GM23338 (cell line): Measurements from ENCODE around the gene NHS. TPM values are rescaled to one million over a fixed set of nuclear protein-coding genes. Genes with fewer than 3 reads are reported as not detected.

ENCODE experiments used
- ATAC-seq: fragments of 200-7000 bp; cut with Tn5 transposase; 3 replicates; pipeline ENCODE4 v1.9.1; 2020
- DNase-seq: peaks from one replicate; pipeline ENCODE4 v3.0.0-alpha.2; 2015; ENCODE audit warnings: low spot score
- H2AFZ ChIP-seq: fragments of 200-600 bp; sonication (generic); 2 replicates; pipeline ENCODE4 v1.8.0; 2016; ENCODE audit warnings: antibody characterized with exemption, mild to moderate bottlenecking, moderate library complexity
- H3F3A ChIP-seq: fragments of 200-600 bp; sonication (generic); replicated peaks from 2 replicates; pipeline ENCODE4 v1.8.0; 2017; ENCODE audit warnings: antibody characterized with exemption, mixed run types, low read depth
- H3K27ac ChIP-seq: fragments of 200-600 bp; sonication (generic); 2 replicates; pipeline ENCODE4 v1.6.1; 2016; ENCODE audit warnings: low read depth
- H3K27me3 ChIP-seq: fragments of 200-600 bp; sonication (generic); 2 replicates; pipeline ENCODE4 v1.8.0; 2016; ENCODE audit warnings: mild to moderate bottlenecking, mixed run types, moderate library complexity; ENCODE audit not compliant: insufficient read depth
- H3K36me3 ChIP-seq: fragments of 200-600 bp; sonication (generic); 2 replicates; pipeline ENCODE4 v1.8.0; 2016; ENCODE audit warnings: mild to moderate bottlenecking; ENCODE audit not compliant: insufficient read depth
- H3K4me1 ChIP-seq: fragments of 200-600 bp; sonication (generic); 2 replicates; pipeline ENCODE4 v1.8.0; 2016; ENCODE audit warnings: mild to moderate bottlenecking, moderate library complexity; ENCODE audit not compliant: insufficient read depth
- H3K4me2 ChIP-seq: fragments of 200-600 bp; sonication (generic); 2 replicates; pipeline ENCODE4 v1.7.1; 2017; ENCODE audit warnings: mixed run types
- H3K4me3 ChIP-seq: fragments of 200-600 bp; sonication (generic); 2 replicates; pipeline ENCODE4 v1.6.1; 2016; ENCODE audit warnings: mixed run types
- H3K79me2 ChIP-seq: fragments of 200-600 bp; sonication (generic); replicated peaks from 2 replicates; pipeline ENCODE4 v1.8.0; 2017; ENCODE audit warnings: mild to moderate bottlenecking; ENCODE audit not compliant: insufficient read depth
- H3K9me2 ChIP-seq: fragments of 200-600 bp; sonication (generic); 2 replicates; pipeline ENCODE4 v1.8.0; 2017; ENCODE audit not compliant: insufficient read depth
- H4K20me1 ChIP-seq: fragments of 200-600 bp; sonication (generic); replicated peaks from 2 replicates; pipeline ENCODE4 v1.8.0; 2017; ENCODE audit warnings: mild to moderate bottlenecking; ENCODE audit not compliant: insufficient read depth
- H3K27ac Mint-ChIP-seq: 2 replicates; pipeline ENCODE4 v1.8.0; 2020; ENCODE audit warnings: inconsistent platforms, mild to moderate bottlenecking, moderate library complexity, mixed read lengths
- H3K27me3 Mint-ChIP-seq: 3 replicates; pipeline ENCODE4 v1.8.0; 2022; ENCODE audit warnings: low read depth, mild to moderate bottlenecking, moderate library complexity, mixed read lengths, inconsistent platforms; ENCODE audit not compliant: insufficient read depth, poor library complexity
- H3K36me3 Mint-ChIP-seq: 3 replicates; pipeline ENCODE4 v1.8.0; 2021; ENCODE audit warnings: low read depth, mild to moderate bottlenecking, inconsistent platforms, moderate library complexity, mixed read lengths
- H3K4me1 Mint-ChIP-seq: 3 replicates; pipeline ENCODE4 v1.8.0; 2020; ENCODE audit warnings: mild to moderate bottlenecking, inconsistent platforms, mixed read lengths
- H3K4me3 Mint-ChIP-seq: 3 replicates; pipeline ENCODE4 v1.8.0; 2021; ENCODE audit warnings: moderate library complexity, mild to moderate bottlenecking, inconsistent platforms, mixed read lengths
- H3K9me3 Mint-ChIP-seq: 3 replicates; pipeline ENCODE4 v1.8.0; 2020; ENCODE audit warnings: moderate library complexity, mild to moderate bottlenecking, inconsistent platforms, mixed read lengths
- CREB1 ChIP-seq: fragments of 250-450 bp; sonication (Bioruptor Pico); IDR thresholded peaks from 2 replicates; pipeline ENCODE4 v1.5.0; 2020; ENCODE audit warnings: low read depth, mild to moderate bottlenecking, moderate library complexity
- CTCF ChIP-seq, 2 experiments: fragments of 200-600 bp in 1 of 2; sonication (generic) in 1 of 2; conservative IDR thresholded peaks; 2 replicates each; pipeline versions ENCODE4 v1.5.1 to v1.6.1; 2016 to 2017; ENCODE audit warnings: antibody characterized with exemption in 2 of 2, low read depth in 2 of 2, mild to moderate bottlenecking in 2 of 2, moderate library complexity in 1 of 2
- ETS1 ChIP-seq: IDR thresholded peaks from 2 replicates; pipeline ENCODE4 v1.6.1; 2016; ENCODE audit warnings: antibody characterized with exemption
- EZH2 ChIP-seq: fragments of 200-600 bp; sonication (generic); IDR thresholded peaks from one replicate; pipeline ENCODE4 v1.8.0; 2017; ENCODE audit warnings: antibody characterized with exemption, mild to moderate bottlenecking, low read depth; ENCODE audit not compliant: unreplicated experiment
- EZH2phosphoT487 ChIP-seq: fragments of 200-600 bp; sonication (generic); IDR thresholded peaks from one replicate; pipeline ENCODE4 v1.8.1; 2018; ENCODE audit warnings: antibody characterized with exemption; ENCODE audit not compliant: unreplicated experiment
- JUNB ChIP-seq: IDR thresholded peaks from one replicate; pipeline ENCODE4 v1.6.1; 2016; ENCODE audit warnings: antibody characterized with exemption; ENCODE audit not compliant: unreplicated experiment
- NANOG ChIP-seq: IDR thresholded peaks from 2 replicates; pipeline ENCODE4 v1.6.1; 2016; ENCODE audit warnings: antibody characterized with exemption, borderline replicate concordance
- POLR2AphosphoS5 ChIP-seq: IDR thresholded peaks from 2 replicates; pipeline ENCODE4 v1.6.1; 2016; ENCODE audit warnings: antibody characterized with exemption, low read depth
- REST ChIP-seq: IDR thresholded peaks from one replicate; pipeline ENCODE4 v1.6.1; 2018; ENCODE audit warnings: antibody characterized with exemption; ENCODE audit not compliant: unreplicated experiment
- STAT1 ChIP-seq: IDR thresholded peaks from one replicate; pipeline ENCODE4 v1.6.1; 2016; ENCODE audit warnings: antibody characterized with exemption; ENCODE audit not compliant: unreplicated experiment
- ZNF114 ChIP-seq: fragments of 250-450 bp; sonication (Bioruptor Pico); IDR thresholded peaks from 2 replicates; pipeline ENCODE4 v1.5.0; 2020; ENCODE audit warnings: mild to moderate bottlenecking, moderate library complexity
- ZNF331 ChIP-seq: fragments of 250-450 bp; sonication (Bioruptor Pico); IDR thresholded peaks from 2 replicates; pipeline ENCODE4 v1.5.0; 2020; ENCODE audit warnings: low read depth, mild to moderate bottlenecking, moderate library complexity
- ZNF462 ChIP-seq: fragments of 250-450 bp; sonication (Bioruptor Pico); IDR thresholded peaks from 2 replicates; pipeline ENCODE4 v1.5.0; 2020; ENCODE audit warnings: mild to moderate bottlenecking, moderate library complexity
- polyA plus RNA-seq: library from polyadenylated mRNA; unstranded; fragments of >200 nt; fragmentation: Nextera tagmentation; extraction: Ambion mirVana; gene quantifications from 2 replicates; pipeline ENCODE4 v1.2.1, GENCODE V29; 2016
- total RNA-seq: library from RNA; depleted of rRNA; stranded (reverse); fragments of >200 nt; shearing (Covaris generic); gene quantifications from 2 replicates; pipeline ENCODE4 v1.2.3, GENCODE V29; 2014

Gene NHS
- total and polyA plus RNA-seq, 2 experiments from 2014 or later = 1.8 to 8.2 TPM

GRCh38 chrX:17552044-17552650 is 177.1 kb downstream of the NHS start:
- Mint-ChIP-seq H3K4me1 (peaks cover 57% of the 10 kb centered on the region), H3K4me3 (no peak overlapping the region), H3K27me3 (peaks cover 4% of the 10 kb centered on the region), H3K36me3 (no peaks in the 10 kb centered on the region), H3K27ac (no peak overlapping the region), H3K9me3 (no peaks in the 10 kb centered on the region)
- no peak for TF ChIP-seq POLR2AphosphoS5
- no peak for TF ChIP-seq ZNF331 (CRISPR knock-in tag)
- no peak for TF ChIP-seq NANOG
- no peak for TF ChIP-seq JUNB
- no peak for TF ChIP-seq EZH2phosphoT487
- no peak for TF ChIP-seq CTCF (conservative IDR thresholded peaks at IDR 0.05; ENCODE audit: low read depth in 2 of 2)
- no peak for TF ChIP-seq STAT1
- TF ChIP-seq ZNF462 (CRISPR knock-in tag) = no peak
- TF ChIP-seq ZNF114 = no peak
- no peak for TF ChIP-seq REST
- no peak for TF ChIP-seq ETS1
- no peak for TF ChIP-seq EZH2
- TF ChIP-seq CREB1 (CRISPR knock-in tag) = no peak
- no peak overlapping the region for H2AFZ ChIP-seq
- no peak for DNase-seq
- H3K4me1 ChIP-seq = peaks cover 14% of the 10 kb centered on the region
- H4K20me1 ChIP-seq = no peaks in the 10 kb centered on the region
- no peak overlapping the region for H3K4me2 ChIP-seq
- no peaks in the 10 kb centered on the region for H3K36me3 ChIP-seq
- no peaks in the 10 kb centered on the region for H3K79me2 ChIP-seq
- no peaks in the 10 kb centered on the region for H3K9me2 ChIP-seq
- no peaks in the 10 kb centered on the region for H3K27me3 ChIP-seq
- no peak for ATAC-seq
- H3F3A ChIP-seq = no peaks in the 10 kb centered on the region
- H3K4me3 ChIP-seq = no peak overlapping the region
- H3K27ac ChIP-seq = no peak overlapping the region
